HG02642 (cell line): ENCODE measurements around the gene G6PC3.
A peak's percentile ranks its signal among the peaks of the same experiment; 100 is the strongest.

Experiments
- ATAC-seq: cut with Tn5 transposase; IDR thresholded peaks from one replicate; pipeline ENCODE4 v1.9.1; 2021; ENCODE audit warnings: mild to moderate bottlenecking; ENCODE audit not compliant: unreplicated experiment, poor library complexity

The G6PC3 gene

GRCh38 chr17:44059101-44059892 lies 11.2 kb upstream of the G6PC3 start:
- ATAC-seq, result no peak

- ATAC-seq, result no peak
These were observed 9.1 kb upstream of the G6PC3 start for GRCh38 chr17:44061446-44061845.

GRCh38 chr17:44062871-44063270 lies 7.7 kb upstream of the G6PC3 start:
- ATAC-seq, result no peak

GRCh38 chr17:44063704-44064639 lies 6.6 kb upstream of the G6PC3 start:
- no peak for ATAC-seq

GRCh38 chr17:44065668-44066203 lies 4.8 kb upstream of the G6PC3 start:
- no peak for ATAC-seq

- ATAC-seq, result peak; percentile 75
These were observed 4.2 kb upstream of the G6PC3 start, which contains the start of gene LSM12 for GRCh38 chr17:44066204-44066930. LSM12 (minus strand) TSS chr17:44066671; CDS start chr17:44066587, 84 bp downstream.

- no peak for ATAC-seq
These were observed 3.0 kb upstream of the G6PC3 start for GRCh38 chr17:44067545-44067940.

- peak; percentile 3 for ATAC-seq
These were observed 521 bp upstream of the G6PC3 start for GRCh38 chr17:44069974-44070454.

- no peak for ATAC-seq
These were observed 624 bp downstream of the G6PC3 start for GRCh38 chr17:44071198-44071520.

GRCh38 chr17:44071772-44072171 lies 1.2 kb downstream of the G6PC3 start:
- ATAC-seq, result no peak

- no peak for ATAC-seq
These were observed 3.8 kb downstream of the G6PC3 start for GRCh38 chr17:44074231-44074910.

GRCh38 chr17:44074911-44075285 lies 4.4 kb downstream of the G6PC3 start:
- no peak for ATAC-seq

- no peak for ATAC-seq
These were observed 5.2 kb downstream of the G6PC3 start for GRCh38 chr17:44075598-44076293.

GRCh38 chr17:44076716-44077594 lies 6.4 kb downstream of the G6PC3 start:
- no peak for ATAC-seq

- no peak for ATAC-seq
These were observed 7.0 kb downstream of the G6PC3 start for GRCh38 chr17:44077595-44077909.

GRCh38 chr17:44078412-44078811 lies 7.9 kb downstream of the G6PC3 start:
- no peak for ATAC-seq

- no peak for ATAC-seq
These were observed 9.6 kb downstream of the G6PC3 start for GRCh38 chr17:44079877-44080821.
